ENCODE results near the gene TFR2. TPM values are rescaled to one million over a fixed set of nuclear protein-coding genes. Genes with fewer than 3 reads are reported as not detected.

Gene TFR2
- total and polyA plus RNA-seq, 2 of the 13 experiments (the other 11 are each of a cell fraction or from before 2014, with no cell fraction given), result 36.9 to 64.2 TPM

- Histone ChIP-seq H3K4me2 (ENCODE audit: low read depth, low read length) (no peak overlapping the region), H2AFZ (ENCODE audit: low read length) (no peak overlapping the region), H3K4me3 (replicated peaks in 1 of 3; ENCODE audit: insufficient read depth in 1 of 3, low read depth in 2 of 3, low read length in 3 of 3) (no peak overlapping the region), H3K27ac (ENCODE audit: extremely low read length, insufficient read depth, low read length) (no peak overlapping the region), H3K79me2 (ENCODE audit: insufficient read depth, low read length) (peaks cover 9% of the 10 kb centered on the region), H4K20me1 (ENCODE audit: insufficient read depth, low read length) (peaks cover 3% of the 10 kb centered on the region; the same call in 1 of the 2 replicates), H3K4me1 (ENCODE audit: insufficient read depth, low read length) (peaks cover 11% of the 10 kb centered on the region; the same call in 1 of the 2 replicates), H3K36me3 (replicated peaks in 1 of 2; ENCODE audit: control insufficient read depth in 1 of 2, insufficient read depth in 2 of 2, low read length in 2 of 2) (peaks cover 0 to 3% of the 10 kb centered on the region in 2 experiments; a peak in 2 of 5 replicates), H3K9ac (ENCODE audit: insufficient read depth, low read depth, low read length) (no peak overlapping the region), H3K9me3 (ENCODE audit: low read length) (no peaks in the 10 kb centered on the region), H3K27me3 (ENCODE audit: control insufficient read depth in 1 of 2, insufficient read depth in 2 of 2, low read length in 2 of 2) (peaks cover 0 to 4% of the 10 kb centered on the region in 2 experiments; a peak in 2 of 5 replicates)
- ChIA-PET POLR2A (no interaction called here), CTCF (ENCODE audit: low intra/inter-chr PET ratio, low total read pairs) (no interaction called here)
- no TSS peak for BruUV-seq (replicated peaks)
- WGBS (ENCODE audit: low lambda C conversion rate), result 64% methylated on average over 18 of the region's 18 CpGs
- ATAC-seq (no peak), FAIRE-seq (no peak), DNase-seq (ENCODE audit: low spot score) (no peak)
- intact Hi-C loops (cut with micrococcal nuclease; ENCODE audit: unreplicated experiment) (no loop called here), in situ Hi-C loops (cut with HindIII; ENCODE audit: extremely low pct_ligation_motif_present, low pct_unique_long_range_greater_than_20kb) (no loop called here)
- TF ChIP-seq ZNF629 (CRISPR knock-in tag; conservative IDR thresholded peaks at IDR 0.05) (peak; percentile 80), RBM22 (optimal IDR thresholded peaks at IDR 0.05; ENCODE audit: low read length) (no peak)
Observed at GRCh38 chr7:100671353-100672327, 30.3 kb upstream of the TFR2 start.

DNA sequence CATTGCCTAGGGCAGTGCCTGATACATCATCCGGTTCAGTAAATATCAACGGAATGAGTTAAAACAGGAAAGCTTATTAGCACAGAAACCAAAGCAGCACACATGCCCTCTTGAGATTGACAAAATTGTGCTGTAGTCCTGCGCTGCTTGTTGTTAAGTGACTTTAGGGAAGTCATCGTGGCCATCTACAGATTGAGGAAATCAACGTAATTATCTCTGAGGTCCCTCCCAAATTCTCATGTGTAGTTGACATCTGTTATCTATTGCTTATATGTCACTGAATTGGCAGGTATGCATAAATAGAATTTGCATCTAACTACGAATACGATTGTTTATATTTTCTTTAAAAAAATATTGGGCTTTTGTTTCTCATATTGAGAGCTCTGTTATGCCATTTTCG, 28.7 kb upstream of the TFR2 start:
- Histone ChIP-seq H3K79me2 (ENCODE audit: insufficient read depth, low read length) (peaks cover 9% of the 10 kb centered on the region), H3K9ac (ENCODE audit: insufficient read depth, low read depth, low read length) (no peak overlapping the region), H2AFZ (ENCODE audit: low read length) (no peak overlapping the region), H4K20me1 (ENCODE audit: insufficient read depth, low read length) (no peaks in the 10 kb centered on the region), H3K36me3 (replicated peaks in 1 of 2; ENCODE audit: control insufficient read depth in 1 of 2, insufficient read depth in 2 of 2, low read length in 2 of 2) (no peaks in the 10 kb centered on the region), H3K27ac (ENCODE audit: extremely low read length, insufficient read depth, low read length) (no peak overlapping the region), H3K9me3 (ENCODE audit: low read length) (no peaks in the 10 kb centered on the region), H3K4me3 (replicated peaks in 1 of 3; ENCODE audit: insufficient read depth in 1 of 3, low read depth in 2 of 3, low read length in 3 of 3) (no peak overlapping the region), H3K27me3 (ENCODE audit: control insufficient read depth in 1 of 2, insufficient read depth in 2 of 2, low read length in 2 of 2) (peaks cover 0 to 4% of the 10 kb centered on the region in 2 experiments; a peak in 4 of 5 replicates), H3K4me1 (ENCODE audit: insufficient read depth, low read length) (peaks cover 6% of the 10 kb centered on the region; the same call in 1 of the 2 replicates), H3K4me2 (ENCODE audit: low read depth, low read length) (no peak overlapping the region)
- 42% methylated on average over 8 of the region's 8 CpGs for WGBS (ENCODE audit: low lambda C conversion rate)
- intact Hi-C loops (cut with micrococcal nuclease; ENCODE audit: unreplicated experiment) (no loop called here), in situ Hi-C loops (cut with HindIII; ENCODE audit: extremely low pct_ligation_motif_present, low pct_unique_long_range_greater_than_20kb) (no loop called here)
- FAIRE-seq (no peak), DNase-seq (ENCODE audit: low spot score) (no peak), ATAC-seq (no peak)
- ChIA-PET CTCF (ENCODE audit: low intra/inter-chr PET ratio, low total read pairs) (no interaction called here), POLR2A (no interaction called here)
- BruUV-seq (replicated peaks), result no TSS peak
- no peak for TF ChIP-seq FOXP1 (IDR thresholded peaks at IDR 0.05)
- no peak for TF ChIP-seq FOXP1 (CRISPR knock-in tag; IDR thresholded peaks at IDR 0.05)
- TF ChIP-seq STAT5B (CRISPR knock-in tag; IDR thresholded peaks at IDR 0.05), result no peak
- no peak for TF ChIP-seq ZNF710 (CRISPR knock-in tag; IDR thresholded peaks at IDR 0.05; ENCODE audit: borderline replicate concordance)
- TF ChIP-seq, protein P1, sequence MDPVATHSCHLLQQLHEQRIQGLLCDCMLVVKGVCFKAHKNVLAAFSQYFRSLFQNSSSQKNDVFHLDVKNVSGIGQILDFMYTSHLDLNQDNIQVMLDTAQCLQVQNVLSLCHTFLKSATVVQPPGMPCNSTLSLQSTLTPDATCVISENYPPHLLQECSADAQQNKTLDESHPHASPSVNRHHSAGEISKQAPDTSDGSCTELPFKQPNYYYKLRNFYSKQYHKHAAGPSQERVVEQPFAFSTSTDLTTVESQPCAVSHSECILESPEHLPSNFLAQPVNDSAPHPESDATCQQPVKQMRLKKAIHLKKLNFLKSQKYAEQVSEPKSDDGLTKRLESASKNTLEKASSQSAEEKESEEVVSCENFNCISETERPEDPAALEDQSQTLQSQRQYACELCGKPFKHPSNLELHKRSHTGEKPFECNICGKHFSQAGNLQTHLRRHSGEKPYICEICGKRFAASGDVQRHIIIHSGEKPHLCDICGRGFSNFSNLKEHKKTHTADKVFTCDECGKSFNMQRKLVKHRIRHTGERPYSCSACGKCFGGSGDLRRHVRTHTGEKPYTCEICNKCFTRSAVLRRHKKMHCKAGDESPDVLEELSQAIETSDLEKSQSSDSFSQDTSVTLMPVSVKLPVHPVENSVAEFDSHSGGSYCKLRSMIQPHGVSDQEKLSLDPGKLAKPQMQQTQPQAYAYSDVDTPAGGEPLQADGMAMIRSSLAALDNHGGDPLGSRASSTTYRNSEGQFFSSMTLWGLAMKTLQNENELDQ (CRISPR knock-in tag; IDR thresholded peaks at IDR 0.05; ENCODE audit: borderline replicate concordance), result no peak
- TF ChIP-seq RFX3 (CRISPR knock-in tag; IDR thresholded peaks at IDR 0.05), result no peak
- TF ChIP-seq FOSL1 (CRISPR knock-in tag; IDR thresholded peaks at IDR 0.05; ENCODE audit: borderline replicate concordance), result no peak
- TF ChIP-seq ZSCAN12 (CRISPR knock-in tag; IDR thresholded peaks at IDR 0.05), result no peak
